GM10266 (cell line): ENCODE results near the gene MBNL1.

Experiments used
- DNase-seq: peaks from one replicate; pipeline ENCODE4 v3.0.0; 2012; ENCODE audit errors: extremely low spot score
- TF ChIP-seq, protein P1 (sequence below): IDR thresholded peaks from 2 replicates; pipeline ENCODE4 v1.5.1; 2012; ENCODE audit warnings: mild to moderate bottlenecking, low read depth; ENCODE audit not compliant: control insufficient read depth, insufficient read depth; ENCODE audit errors: missing control alignments

Gene MBNL1

GRCh38 chr3:152252755-152253154 lies 16.0 kb upstream of the MBNL1 start:
- DNase-seq: no peak
- TF ChIP-seq, protein P1, sequence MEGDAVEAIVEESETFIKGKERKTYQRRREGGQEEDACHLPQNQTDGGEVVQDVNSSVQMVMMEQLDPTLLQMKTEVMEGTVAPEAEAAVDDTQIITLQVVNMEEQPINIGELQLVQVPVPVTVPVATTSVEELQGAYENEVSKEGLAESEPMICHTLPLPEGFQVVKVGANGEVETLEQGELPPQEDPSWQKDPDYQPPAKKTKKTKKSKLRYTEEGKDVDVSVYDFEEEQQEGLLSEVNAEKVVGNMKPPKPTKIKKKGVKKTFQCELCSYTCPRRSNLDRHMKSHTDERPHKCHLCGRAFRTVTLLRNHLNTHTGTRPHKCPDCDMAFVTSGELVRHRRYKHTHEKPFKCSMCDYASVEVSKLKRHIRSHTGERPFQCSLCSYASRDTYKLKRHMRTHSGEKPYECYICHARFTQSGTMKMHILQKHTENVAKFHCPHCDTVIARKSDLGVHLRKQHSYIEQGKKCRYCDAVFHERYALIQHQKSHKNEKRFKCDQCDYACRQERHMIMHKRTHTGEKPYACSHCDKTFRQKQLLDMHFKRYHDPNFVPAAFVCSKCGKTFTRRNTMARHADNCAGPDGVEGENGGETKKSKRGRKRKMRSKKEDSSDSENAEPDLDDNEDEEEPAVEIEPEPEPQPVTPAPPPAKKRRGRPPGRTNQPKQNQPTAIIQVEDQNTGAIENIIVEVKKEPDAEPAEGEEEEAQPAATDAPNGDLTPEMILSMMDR: no peak

DNA sequence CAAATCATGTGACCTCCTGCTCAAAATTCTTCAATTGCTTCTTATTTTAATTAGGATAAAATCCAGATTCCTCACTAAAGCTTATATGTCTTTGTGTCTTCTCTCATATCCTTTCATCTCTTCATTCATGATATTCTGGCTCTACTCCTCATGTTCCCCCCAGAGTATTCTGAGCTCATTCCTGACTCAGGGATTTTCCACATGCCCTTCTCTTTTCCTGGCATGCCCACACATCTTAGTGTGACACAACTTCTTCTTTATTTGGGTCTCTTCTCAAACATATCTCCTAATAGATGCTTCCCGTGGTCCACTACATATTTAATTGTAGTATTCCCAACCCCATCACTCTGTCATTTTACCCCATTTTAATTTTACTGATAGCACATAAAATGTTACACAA lies 15.2 kb upstream of the MBNL1 start:
- TF ChIP-seq, protein P1: no peak
- no peak for DNase-seq

DNA sequence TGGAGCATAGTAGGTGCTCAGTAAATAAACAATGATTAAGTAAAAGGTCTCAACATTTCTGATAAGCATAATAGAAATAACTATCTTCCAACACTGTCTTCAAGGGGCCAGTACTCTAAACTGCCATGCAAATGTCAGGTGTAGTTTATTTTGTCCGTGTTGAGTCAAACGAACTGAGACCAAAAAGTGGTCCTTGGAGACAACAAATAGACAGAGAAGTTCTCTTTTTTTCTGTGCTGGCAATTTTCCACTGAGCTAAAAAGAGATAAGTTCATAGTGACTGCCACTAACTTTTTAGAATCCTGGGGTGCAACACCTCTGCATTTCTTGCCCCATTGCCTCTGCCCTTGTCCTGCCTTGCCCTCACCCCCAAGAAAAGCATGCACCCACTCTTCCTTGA lies 14.7 kb upstream of the MBNL1 start:
- TF ChIP-seq, protein P1: no peak
- no peak for DNase-seq

GRCh38 chr3:152255290-152255689 lies 13.4 kb upstream of the MBNL1 start:
- TF ChIP-seq, protein P1: no peak
- no peak for DNase-seq

DNA sequence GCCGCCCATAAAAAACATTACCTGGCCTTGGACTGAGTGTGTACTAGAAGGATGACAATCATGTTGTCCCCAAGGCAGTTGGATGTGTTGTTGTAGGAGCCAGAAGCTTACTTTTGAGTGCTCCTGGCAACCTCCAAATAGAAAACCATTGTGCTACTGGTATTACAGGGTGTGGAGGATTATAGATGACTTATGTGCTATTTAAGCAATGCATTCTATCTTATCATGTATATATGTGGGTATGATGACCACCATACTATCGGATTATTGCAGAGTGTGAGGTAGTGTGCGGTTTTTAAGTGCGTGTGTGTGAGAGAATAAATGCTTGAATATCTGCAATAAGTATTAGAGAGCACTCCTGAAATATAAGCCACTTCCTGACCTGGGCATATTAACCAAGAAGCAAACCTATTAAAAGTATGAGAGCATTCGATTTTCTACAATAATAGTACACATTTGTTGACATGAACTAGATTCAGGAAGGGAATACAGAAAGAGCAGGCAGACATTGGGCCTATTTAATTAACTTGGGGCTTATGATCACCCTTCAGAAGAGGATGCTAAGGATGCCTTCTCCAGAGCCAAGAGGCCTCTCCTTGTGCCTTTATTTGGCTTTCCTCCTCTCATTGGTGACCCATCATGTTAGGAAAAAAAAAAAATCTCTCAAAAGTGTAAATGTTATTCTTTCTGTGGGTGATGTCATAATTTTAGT lies 11.7 kb upstream of the MBNL1 start:
- TF ChIP-seq, protein P1: no peak
- no peak for DNase-seq

DNA sequence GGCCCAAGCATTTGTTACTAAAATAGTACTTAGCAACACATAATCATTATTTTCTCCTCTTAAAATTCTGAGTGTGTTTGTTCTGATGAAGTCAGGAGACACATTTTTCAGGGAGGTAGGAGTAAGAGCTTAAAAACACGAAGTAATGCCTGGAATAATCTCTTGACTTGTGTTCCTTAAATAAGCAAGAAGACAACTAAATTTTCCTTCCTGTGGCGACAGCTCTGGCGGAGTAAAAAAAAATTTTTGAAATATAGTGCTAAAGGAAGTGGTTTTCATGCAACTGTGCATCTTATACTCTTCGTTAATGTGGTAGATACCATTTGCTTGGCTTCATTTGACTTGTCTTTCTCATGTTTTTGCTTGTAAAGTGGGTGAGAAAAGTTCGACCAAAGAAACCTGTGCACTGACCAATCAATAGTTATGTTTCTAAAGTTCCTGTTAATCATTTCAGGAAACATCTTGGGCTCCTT lies 11.1 kb upstream of the MBNL1 start:
- TF ChIP-seq, protein P1: no peak
- DNase-seq: peak; percentile 47
